Psoas muscle (tissue), 8 donors: Measurements from ENCODE around the gene DHRS13. TPM values are rescaled to one million over a fixed set of nuclear protein-coding genes. Genes with fewer than 3 reads are reported as not detected.
"Not testable (repeated sequence)": the region's sequence is repeated elsewhere in the genome, so short reads cannot be mapped to it uniquely, and the experiment has no call there.

ENCODE experiments used
- ATAC-seq, 4 donors: fragments of 200-7000 bp; cut with Tn5 transposase; one replicate each; pipeline ENCODE4 v1.9.1; 2020; ENCODE audit warnings: moderate library complexity in 3 of 4, mild to moderate bottlenecking in 2 of 4
- DNase-seq, 2 donors: peaks; one replicate each; pipeline ENCODE4 v3.0.0-alpha.2; 2020
- H3K27ac ChIP-seq: fragments of 200-600 bp; one replicate; pipeline ENCODE4 v1.8.0; 2022
- H3K27me3 ChIP-seq, 3 donors: fragments of 200-600 bp in 1 of 3; one replicate each; pipeline versions ENCODE4 v1.6.1 to v1.8.0; 2013 to 2022; ENCODE audit warnings: low read length in 2 of 3, mild to moderate bottlenecking in 2 of 3, moderate library complexity in 1 of 3; ENCODE audit not compliant: insufficient read depth in 3 of 3
- H3K36me3 ChIP-seq, 2 donors: fragments of 200-600 bp in 1 of 2; one replicate each; pipeline versions ENCODE4 v1.6.1 to v1.8.0; 2013 to 2022; ENCODE audit warnings: low read depth in 1 of 2, mild to moderate bottlenecking in 1 of 2, moderate library complexity in 1 of 2; ENCODE audit not compliant: insufficient read depth in 1 of 2
- H3K4me1 ChIP-seq: fragments of 200-600 bp; one replicate; pipeline ENCODE4 v1.8.0; 2022
- H3K4me3 ChIP-seq: fragments of 200-600 bp; one replicate; pipeline ENCODE4 v1.8.0; 2022; ENCODE audit warnings: mild to moderate bottlenecking
- H3K9me3 ChIP-seq: fragments of 200-600 bp; one replicate; pipeline ENCODE4 v1.8.0; 2022
- WGBS, 3 donors: extraction: QIAGEN DNeasy Blood & Tissue Kit; methylation state at CpG; one replicate each; pipeline versions ENCODE4 v1.1.6 to v1.1.7; 2013; 5-methylcytosine and 5-hydroxymethylcytosine counted together
- intact Hi-C, 2 donors: fragments of 100-400 bp; cut with DNase I; formaldehyde crosslinking; loops; one replicate each; pipeline versions ENCODE4 v1.11.0 to v1.14.2; 2022
- polyA plus RNA-seq, 3 donors: library from polyadenylated mRNA; stranded (reverse); fragments of 200-250 nt; gene quantifications; one replicate each; pipeline ENCODE4 v1.2.3, GENCODE V29; 2013
- total RNA-seq, 4 donors: library from RNA; stranded (reverse); fragmentation: NEBNext Ultra II Directional in 2 of 4; extraction: Animal tissue kit (Norgen Biotek cat#: 25700) in 2 of 4; gene quantifications; one replicate each; pipeline versions ENCODE4 v1.2.1 to v1.2.4, GENCODE V29; 2021 to 2023
- TF ChIP-seq, protein P1 (sequence below): fragments of 200-600 bp; IDR thresholded peaks from one replicate; pipeline ENCODE4 v1.8.0; 2022; ENCODE audit warnings: antibody characterized with exemption
- donor health status: healthy with polysubstance abuse.
- donor health status: DM: no; HTN: no; CAD: no; lungs with moderate emphysema.
- donor health status: Bipolar disorder and iron deficiency.
- donor health status: healthy.
- donor health status: DM: yes; HTN: yes; CAD: no.
- donor health status: DM: no; HTN: no; CAD: no.
- donor health status: DM: no; HTN: no; CAD: no.
- donor health status: DM: yes; HTN: yes; CAD: no.

Gene DHRS13
- total and polyA plus RNA-seq, 7 donors, result 0.48 to 2.7 (median 1.2) TPM

DNA sequence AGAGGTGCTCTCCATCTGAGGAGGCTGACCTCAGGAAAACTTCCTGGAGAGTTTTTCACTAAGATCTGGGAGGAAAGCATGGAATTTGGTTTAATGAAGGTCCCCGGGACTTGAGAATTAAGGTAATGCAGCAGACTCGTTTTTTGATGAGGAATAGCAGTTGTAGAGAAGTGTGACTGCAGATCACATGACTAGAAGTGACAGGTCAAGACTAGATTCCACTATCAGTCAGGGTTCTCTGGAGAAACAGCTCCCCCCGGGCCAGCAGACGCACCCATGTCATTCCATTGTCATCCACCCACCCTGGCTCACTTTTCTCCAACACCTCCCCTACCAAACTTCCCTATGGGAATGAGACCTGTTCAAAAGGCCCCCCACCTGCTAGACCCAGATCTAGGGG lies 1.9 kb upstream of the DHRS13 start:
- intact Hi-C loops, result loop anchor here in 1 of 2 donors (5.0 kb wide), 1 partner anchor 177 kb away; the partner anchor contains the start of genes NEK8 and TLCD1
- H3K27ac ChIP-seq, result no peak overlapping the region
- TF ChIP-seq, protein P1, sequence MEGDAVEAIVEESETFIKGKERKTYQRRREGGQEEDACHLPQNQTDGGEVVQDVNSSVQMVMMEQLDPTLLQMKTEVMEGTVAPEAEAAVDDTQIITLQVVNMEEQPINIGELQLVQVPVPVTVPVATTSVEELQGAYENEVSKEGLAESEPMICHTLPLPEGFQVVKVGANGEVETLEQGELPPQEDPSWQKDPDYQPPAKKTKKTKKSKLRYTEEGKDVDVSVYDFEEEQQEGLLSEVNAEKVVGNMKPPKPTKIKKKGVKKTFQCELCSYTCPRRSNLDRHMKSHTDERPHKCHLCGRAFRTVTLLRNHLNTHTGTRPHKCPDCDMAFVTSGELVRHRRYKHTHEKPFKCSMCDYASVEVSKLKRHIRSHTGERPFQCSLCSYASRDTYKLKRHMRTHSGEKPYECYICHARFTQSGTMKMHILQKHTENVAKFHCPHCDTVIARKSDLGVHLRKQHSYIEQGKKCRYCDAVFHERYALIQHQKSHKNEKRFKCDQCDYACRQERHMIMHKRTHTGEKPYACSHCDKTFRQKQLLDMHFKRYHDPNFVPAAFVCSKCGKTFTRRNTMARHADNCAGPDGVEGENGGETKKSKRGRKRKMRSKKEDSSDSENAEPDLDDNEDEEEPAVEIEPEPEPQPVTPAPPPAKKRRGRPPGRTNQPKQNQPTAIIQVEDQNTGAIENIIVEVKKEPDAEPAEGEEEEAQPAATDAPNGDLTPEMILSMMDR, result no peak
- H3K4me1 ChIP-seq, result peaks cover 23% of the 10 kb centered on the region
- ATAC-seq, result no peak
- no peaks in the 10 kb centered on the region for H3K9me3 ChIP-seq
- WGBS, 3 donors, result 50 to 59% (median 53%) methylated on average over 4 of the region's 4 CpGs
- no peaks in the 10 kb centered on the region for H3K27me3 ChIP-seq
- no peak overlapping the region for H3K4me3 ChIP-seq
- H3K36me3 ChIP-seq, result peaks cover 5 to 44% of the 10 kb centered on the region in 2 donors
- DNase-seq, result no peak

DNA sequence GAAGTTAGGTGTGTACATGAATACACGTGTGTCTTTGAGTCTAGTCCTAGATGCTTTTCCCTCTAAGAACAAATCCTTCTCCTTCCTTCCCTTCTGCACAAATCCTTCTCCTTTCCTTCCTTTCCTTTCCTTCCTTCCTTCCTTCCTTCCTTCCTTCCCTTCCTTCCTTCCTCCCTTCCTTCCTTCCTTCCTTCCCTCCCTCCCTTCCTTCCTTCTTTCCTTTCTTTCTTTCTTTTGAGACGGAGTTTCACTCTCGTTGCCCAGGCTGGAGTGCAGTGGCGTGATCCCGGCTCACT lies 615 bp upstream of the DHRS13 start:
- not testable (repeated sequence) for ATAC-seq, H3K4me3 ChIP-seq, H3K27me3 ChIP-seq, DNase-seq, H3K9me3 ChIP-seq, H3K27ac ChIP-seq
- WGBS, 3 donors, result 46 to 53% (median 51%) methylated on average over 5 of the region's 5 CpGs
- intact Hi-C loops, result loop anchor here in 1 of 2 donors (5.0 kb wide), 1 partner anchor 176 kb away; the partner anchor contains the start of genes NEK8 and TLCD1
- Histone ChIP-seq H3K4me1 (peaks cover 18% of the 10 kb centered on the region), H3K36me3 (peaks cover 5 to 31% of the 10 kb centered on the region in 2 donors)

DNA sequence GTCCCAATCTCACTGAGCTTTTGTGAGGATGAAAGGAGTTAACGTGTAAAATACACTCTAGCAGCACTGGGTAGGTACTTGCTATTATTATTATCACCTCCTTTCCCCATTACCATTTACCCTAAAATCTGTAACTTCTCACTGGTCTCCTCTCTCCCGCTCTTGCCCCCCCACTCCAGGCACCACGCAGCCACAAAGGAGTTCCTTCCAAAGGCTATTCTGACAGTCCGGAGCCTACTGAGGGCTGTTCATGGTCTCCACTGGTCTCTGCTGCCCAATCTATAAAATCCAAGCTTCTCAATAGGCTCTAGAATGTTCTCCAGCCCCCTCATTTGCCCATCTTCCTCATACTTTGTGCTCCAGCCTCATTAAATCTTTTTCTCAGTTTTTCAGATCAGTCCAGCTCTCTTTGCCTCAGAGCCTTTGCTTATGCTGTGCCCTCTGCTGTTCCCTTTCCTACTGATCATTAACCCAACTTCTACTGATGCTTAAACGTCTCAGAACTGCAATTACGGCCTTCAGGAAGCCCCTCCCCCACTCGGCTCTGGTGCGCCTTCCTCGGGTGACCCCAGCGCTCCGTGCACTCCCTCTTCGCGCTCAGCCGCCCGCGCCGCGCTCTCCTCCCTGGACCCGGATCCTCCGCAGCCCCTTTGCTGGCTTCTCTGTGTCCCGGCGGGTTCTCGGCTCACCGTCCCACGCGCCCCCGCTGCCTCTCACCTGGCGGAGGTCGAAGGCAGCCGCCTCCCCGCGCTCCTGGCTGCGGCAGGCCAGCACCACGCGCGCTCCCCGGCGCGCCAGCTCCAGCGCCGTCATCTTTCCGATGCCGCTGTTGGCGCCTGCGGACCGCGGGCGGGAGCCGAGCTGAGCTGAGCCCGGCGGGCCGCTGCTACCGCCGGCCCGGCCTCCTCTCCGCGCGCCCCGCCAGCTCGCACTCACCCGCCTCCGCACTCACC lies 737 bp downstream of the DHRS13 start:
- TF ChIP-seq, protein P1, result no peak
- ATAC-seq (peak; percentile 48 to 64 (median 54)), DNase-seq (peak in 1 of 2 donors; percentile 31)
- WGBS, 3 donors, result 5 to 7% (median 6%) methylated on average over 58 to 62 of the region's 62 CpGs
- no peaks in the 10 kb centered on the region for H3K27me3 ChIP-seq
- peaks cover 0 to 18% of the 10 kb centered on the region in 2 donors for H3K36me3 ChIP-seq
- peak overlapping the region; percentile 72 for H3K27ac ChIP-seq
- H3K9me3 ChIP-seq, result no peaks in the 10 kb centered on the region
- peak overlapping the region; percentile 78 for H3K4me3 ChIP-seq
- H3K4me1 ChIP-seq, result peaks cover 17% of the 10 kb centered on the region
- intact Hi-C loops, result loop anchor here in 1 of 2 donors (5.0 kb wide), 1 partner anchor 175 kb away; the partner anchor contains the start of genes NEK8 and TLCD1

DNA sequence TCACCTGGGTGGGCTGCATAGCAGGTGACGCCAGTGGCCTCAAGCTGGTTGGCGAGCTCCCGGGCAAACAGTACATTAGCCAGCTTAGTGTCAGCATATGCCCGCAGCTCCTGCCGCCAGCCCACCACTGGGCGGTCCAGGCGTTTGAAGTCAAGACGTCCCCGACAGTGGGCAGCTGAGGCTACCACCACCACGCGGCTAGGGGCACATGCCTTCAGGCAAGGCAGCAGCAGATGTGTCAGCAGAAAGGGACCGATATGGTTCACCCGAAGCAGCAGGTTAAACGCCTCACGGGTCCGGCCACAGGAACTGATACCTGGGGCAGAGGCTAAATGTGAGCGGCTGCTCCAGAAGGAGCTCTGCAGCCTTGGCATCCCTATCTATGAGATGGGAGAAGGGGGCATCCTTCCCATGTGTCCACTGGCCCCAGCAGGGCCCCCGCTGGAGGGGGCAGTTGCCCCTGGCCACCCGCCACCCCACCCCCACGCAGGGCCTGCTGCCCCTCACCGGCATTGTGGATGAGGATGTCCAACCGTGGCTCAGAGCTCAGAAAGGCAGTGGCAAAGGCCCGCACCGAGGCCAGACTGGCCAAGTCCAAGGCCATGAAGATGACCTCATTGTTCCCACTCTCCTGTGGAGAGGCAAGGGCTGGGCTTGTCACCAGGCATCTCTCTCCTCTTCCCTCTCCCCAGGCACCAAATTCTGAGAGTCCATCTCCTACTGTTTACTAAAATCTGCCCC lies 1.7 kb downstream of the DHRS13 start:
- peaks cover 17% of the 10 kb centered on the region for H3K4me1 ChIP-seq
- no peaks in the 10 kb centered on the region for H3K9me3 ChIP-seq
- DNase-seq (no peak), ATAC-seq (no peak)
- TF ChIP-seq, protein P1, result no peak
- intact Hi-C loops, result loop anchor here in 1 of 2 donors (5.0 kb wide), 1 partner anchor 174 kb away; the partner anchor contains the start of genes NEK8 and TLCD1
- WGBS, 3 donors, result 92 to 94% (median 94%) methylated on average over 24 of the region's 24 CpGs
- peaks cover 0 to 8% of the 10 kb centered on the region in 2 donors for H3K36me3 ChIP-seq
- H3K27ac ChIP-seq, result no peak overlapping the region
- no peak overlapping the region for H3K4me3 ChIP-seq
- no peaks in the 10 kb centered on the region for H3K27me3 ChIP-seq
